Gastroesophageal sphincter (tissue), 3 donors: ENCODE data around the gene SERINC4.

Source experiments
- CTCF ChIP-seq, 4 experiments: fragments of 200-600 bp in 2 of 4; fragments of 450-650 bp in 2 of 4; sonication (generic) in 1 of 4; IDR thresholded peaks; one replicate each; pipeline ENCODE4 v1.5.1; 2017 to 2019; ENCODE audit warnings: antibody characterized with exemption in 4 of 4, mild to moderate bottlenecking in 2 of 4, moderate library complexity in 2 of 4
- POLR2A ChIP-seq, 2 donors: fragments of 450-650 bp; IDR thresholded peaks; one replicate each; pipeline ENCODE4 v1.6.1; 2017; ENCODE audit warnings: antibody characterized with exemption in 2 of 2, mild to moderate bottlenecking in 2 of 2, moderate library complexity in 1 of 2

GRCh38 chr15:43824302-43825246 lies 24.6 kb upstream of the SERINC4 start, which contains the start of gene MFAP1:
- peak; percentile 82 to 84 for TF ChIP-seq POLR2A (IDR thresholded peaks at IDR 0.05)
- no peak for TF ChIP-seq CTCF (IDR thresholded peaks at IDR 0.05)
